ENCODE data around the gene C1orf87.

DNA sequence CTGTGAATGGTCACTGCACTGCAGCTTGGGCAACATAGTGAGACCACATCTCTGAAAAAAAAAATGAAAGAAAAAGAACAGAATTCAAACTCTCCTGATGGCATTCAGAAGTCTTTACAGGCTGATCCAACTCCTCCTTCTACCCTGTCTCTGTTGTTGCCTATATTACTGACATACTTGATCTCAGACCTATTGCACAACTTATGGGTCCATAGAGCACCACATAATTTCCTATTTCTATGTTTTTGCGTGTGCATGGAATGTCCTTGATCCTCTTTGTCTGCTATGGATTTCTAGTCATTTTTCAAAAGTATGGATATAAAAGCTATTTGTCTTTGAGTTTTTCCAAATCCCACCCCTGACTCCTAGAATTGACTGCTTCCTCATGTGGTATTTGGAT lies 124.6 kb downstream of the C1orf87 start:
- TF ChIP-seq, protein P1, sequence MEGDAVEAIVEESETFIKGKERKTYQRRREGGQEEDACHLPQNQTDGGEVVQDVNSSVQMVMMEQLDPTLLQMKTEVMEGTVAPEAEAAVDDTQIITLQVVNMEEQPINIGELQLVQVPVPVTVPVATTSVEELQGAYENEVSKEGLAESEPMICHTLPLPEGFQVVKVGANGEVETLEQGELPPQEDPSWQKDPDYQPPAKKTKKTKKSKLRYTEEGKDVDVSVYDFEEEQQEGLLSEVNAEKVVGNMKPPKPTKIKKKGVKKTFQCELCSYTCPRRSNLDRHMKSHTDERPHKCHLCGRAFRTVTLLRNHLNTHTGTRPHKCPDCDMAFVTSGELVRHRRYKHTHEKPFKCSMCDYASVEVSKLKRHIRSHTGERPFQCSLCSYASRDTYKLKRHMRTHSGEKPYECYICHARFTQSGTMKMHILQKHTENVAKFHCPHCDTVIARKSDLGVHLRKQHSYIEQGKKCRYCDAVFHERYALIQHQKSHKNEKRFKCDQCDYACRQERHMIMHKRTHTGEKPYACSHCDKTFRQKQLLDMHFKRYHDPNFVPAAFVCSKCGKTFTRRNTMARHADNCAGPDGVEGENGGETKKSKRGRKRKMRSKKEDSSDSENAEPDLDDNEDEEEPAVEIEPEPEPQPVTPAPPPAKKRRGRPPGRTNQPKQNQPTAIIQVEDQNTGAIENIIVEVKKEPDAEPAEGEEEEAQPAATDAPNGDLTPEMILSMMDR (IDR thresholded peaks at IDR 0.05; ENCODE audit: insufficient read depth, low read length, poor library complexity, severe bottlenecking): no peak
- TF ChIP-seq EZH2phosphoT487 (conservative IDR thresholded peaks at IDR 0.05; ENCODE audit: low read length): no peak

All from SU-DHL-6 (cell line).